HL-60 (cell line): ENCODE data around the gene CUL4A.
"Not testable (repeated sequence)": the region's sequence is repeated elsewhere in the genome, so short reads cannot be mapped to it uniquely, and the experiment has no call there.

Source experiments
- DNase-seq, 2 experiments: peaks; one replicate each; pipeline ENCODE4 v3.0.0-alpha.2; 2010 to 2020; ENCODE audit warnings: low read depth in 1 of 2, low spot score in 1 of 2
- H3K27ac ChIP-seq: fragments of 250-450 bp; sonication (Bioruptor Pico); replicated peaks from 2 replicates; pipeline ENCODE4 v1.5.1; 2020; ENCODE audit warnings: mild to moderate bottlenecking, moderate library complexity
- H3K27me3 ChIP-seq: fragments of 250-450 bp; sonication (Bioruptor Pico); 2 replicates; pipeline ENCODE4 v1.5.1; 2021; ENCODE audit warnings: mild to moderate bottlenecking, moderate library complexity; ENCODE audit not compliant: insufficient read depth, poor library complexity, severe bottlenecking
- H3K4me3 ChIP-seq: replicated peaks from 2 replicates; pipeline ENCODE4 v1.5.1; 2011; ENCODE audit warnings: mild to moderate bottlenecking, control low read depth, low read length; ENCODE audit not compliant: insufficient read depth
- CTCF ChIP-seq: IDR thresholded peaks from one replicate; pipeline ENCODE4 v1.5.1; 2011; ENCODE audit warnings: low read length, control low read depth, inconsistent platforms; ENCODE audit not compliant: insufficient read depth
- GABPA ChIP-seq: IDR thresholded peaks from 2 replicates; pipeline ENCODE4 v1.6.1; 2012; ENCODE audit warnings: low read depth
- POLR2AphosphoS5 ChIP-seq: IDR thresholded peaks from 2 replicates; pipeline ENCODE4 v1.6.1; 2012; ENCODE audit warnings: low read depth
- REST ChIP-seq: IDR thresholded peaks from 2 replicates; pipeline ENCODE4 v1.6.1; 2012; ENCODE audit warnings: low read depth; ENCODE audit not compliant: insufficient replicate concordance
- SPI1 ChIP-seq: IDR thresholded peaks from 2 replicates; pipeline ENCODE4 v1.6.1; 2012; ENCODE audit warnings: low read depth, mild to moderate bottlenecking, borderline replicate concordance

Gene CUL4A

GRCh38 chr13:113252516-113253095, 43.2 kb downstream of the CUL4A start:
- no peak overlapping the region for H3K27ac ChIP-seq
- DNase-seq, result no peak
- H3K4me3 ChIP-seq, result no peak overlapping the region
- no peaks in the 10 kb centered on the region for H3K27me3 ChIP-seq
- TF ChIP-seq REST, result no peak
- TF ChIP-seq SPI1, result no peak
- no peak for TF ChIP-seq POLR2AphosphoS5
- TF ChIP-seq GABPA, result no peak
- TF ChIP-seq CTCF, result no peak

- H3K27ac ChIP-seq, H3K4me3 ChIP-seq, DNase-seq, H3K27me3 ChIP-seq: not testable (repeated sequence)
Measured at GRCh38 chr13:113257908-113258307, 48.5 kb downstream of the CUL4A start.

GRCh38 chr13:113258321-113259054, 49.1 kb downstream of the CUL4A start:
- TF ChIP-seq REST (no peak), SPI1 (peak; percentile 24; the same call in 1 of the 2 replicates)
- no peak overlapping the region for H3K27ac ChIP-seq
- no peak overlapping the region for H3K4me3 ChIP-seq
- no peaks in the 10 kb centered on the region for H3K27me3 ChIP-seq
- DNase-seq, result peak in 1 of 2 experiments; percentile 41

- TF ChIP-seq POLR2AphosphoS5 (no peak), REST (no peak), GABPA (no peak), SPI1 (no peak), CTCF (no peak)
- Histone ChIP-seq H3K27ac (no peak overlapping the region), H3K4me3 (no peak overlapping the region), H3K27me3 (no peaks in the 10 kb centered on the region)
- DNase-seq, result no peak
Measured at GRCh38 chr13:113260996-113261395, 51.6 kb downstream of the CUL4A start.

- not testable (repeated sequence) for H3K27ac ChIP-seq, DNase-seq
Measured at GRCh38 chr13:113263016-113263415, 53.6 kb downstream of the CUL4A start.

More at GRCh38 chr13:113263016-113263415, 53.6 kb downstream of the CUL4A start:
- H3K4me3 ChIP-seq, H3K27me3 ChIP-seq: not testable (repeated sequence)
